ENCODE data around the gene TRPM8. TPM values are rescaled to one million over a fixed set of nuclear protein-coding genes. Genes with fewer than 3 reads are reported as not detected.

The TRPM8 gene
- polyA plus RNA-seq, 1 donor (not counting 4 experiments of a cell fraction or from before 2014, with no cell fraction given), result 0.04 TPM

GRCh38 chr2:234033174-234033573 is 116.0 kb downstream of the TRPM8 start:
- H3K4me2 ChIP-seq (ENCODE audit: control insufficient read depth, extremely low read depth, insufficient read depth, low read depth, low read length), result no peak overlapping the region
- dilution Hi-C loops (cut with MboI; ENCODE audit: extremely low pct_ligation_motif_present, low sequenced_read_pairs), result no loop called here
- TF ChIP-seq EZH2 (IDR thresholded peaks at IDR 0.05; ENCODE audit: low read length) (no peak), CTCF (optimal IDR thresholded peaks at IDR 0.05 in 1 of 3, IDR thresholded peaks at IDR 0.05 in 1 of 3, conservative IDR thresholded peaks at IDR 0.05 in 1 of 3; ENCODE audit: extremely low read depth in 1 of 3, insufficient read depth in 2 of 3, low read length in 3 of 3) (no peak)
- no peak overlapping the region for H3K4me3 ChIP-seq (ENCODE audit: control insufficient read depth in 2 of 3, extremely low read depth in 1 of 3, insufficient read depth in 2 of 3, low read depth in 1 of 3, low read length in 3 of 3)
- no peaks in the 10 kb centered on the region for H3K36me3 ChIP-seq (ENCODE audit: control insufficient read depth in 2 of 2, extremely low read depth in 1 of 2, insufficient read depth in 2 of 2, low read length in 2 of 2)
- no peak for DNase-seq (ENCODE audit: low read depth, low spot score)
- no peaks in the 10 kb centered on the region for H3K79me2 ChIP-seq (ENCODE audit: control insufficient read depth, insufficient read depth, low read length)
- H3K9me1 ChIP-seq (ENCODE audit: control insufficient read depth, extremely low read depth, insufficient read depth, low read length), result no peaks in the 10 kb centered on the region
- no peaks in the 10 kb centered on the region for H3K27me3 ChIP-seq (ENCODE audit: control insufficient read depth, extremely low read depth, insufficient read depth, low read length)
- peak; percentile 57 for FAIRE-seq
- peaks cover 10% of the 10 kb centered on the region for H3K4me1 ChIP-seq (ENCODE audit: control insufficient read depth, extremely low read depth, insufficient read depth, low read length)
- no peaks in the 10 kb centered on the region for H4K20me1 ChIP-seq (ENCODE audit: control insufficient read depth, extremely low read depth, insufficient read depth, low read length)
- no peaks in the 10 kb centered on the region for H3K9me3 ChIP-seq (ENCODE audit: control insufficient read depth, low read depth, low read length)
- no peak overlapping the region for H3K9ac ChIP-seq (ENCODE audit: control insufficient read depth, extremely low read depth, insufficient read depth, low read length)
- H3K27ac ChIP-seq (ENCODE audit: control insufficient read depth, insufficient read depth, low read length), result no peak overlapping the region
- no peak overlapping the region for H2AFZ ChIP-seq (ENCODE audit: control insufficient read depth, low read length)

GRCh38 chr2:234033885-234034284 is 116.7 kb downstream of the TRPM8 start:
- H3K27ac ChIP-seq (ENCODE audit: control insufficient read depth, insufficient read depth, low read length), result no peak overlapping the region
- peaks cover 10% of the 10 kb centered on the region for H3K4me1 ChIP-seq (ENCODE audit: control insufficient read depth, extremely low read depth, insufficient read depth, low read length)
- TF ChIP-seq EZH2 (IDR thresholded peaks at IDR 0.05; ENCODE audit: low read length), result no peak
- no peak for TF ChIP-seq CTCF (optimal IDR thresholded peaks at IDR 0.05 in 1 of 3, IDR thresholded peaks at IDR 0.05 in 1 of 3, conservative IDR thresholded peaks at IDR 0.05 in 1 of 3; ENCODE audit: extremely low read depth in 1 of 3, insufficient read depth in 2 of 3, low read length in 3 of 3)
- H3K9ac ChIP-seq (ENCODE audit: control insufficient read depth, extremely low read depth, insufficient read depth, low read length), result no peak overlapping the region
- H4K20me1 ChIP-seq (ENCODE audit: control insufficient read depth, extremely low read depth, insufficient read depth, low read length), result no peaks in the 10 kb centered on the region
- no peaks in the 10 kb centered on the region for H3K36me3 ChIP-seq (ENCODE audit: control insufficient read depth in 2 of 2, extremely low read depth in 1 of 2, insufficient read depth in 2 of 2, low read length in 2 of 2)
- H3K4me2 ChIP-seq (ENCODE audit: control insufficient read depth, extremely low read depth, insufficient read depth, low read depth, low read length), result no peak overlapping the region
- dilution Hi-C loops (cut with MboI; ENCODE audit: extremely low pct_ligation_motif_present, low sequenced_read_pairs), result no loop called here
- H3K27me3 ChIP-seq (ENCODE audit: control insufficient read depth, extremely low read depth, insufficient read depth, low read length), result no peaks in the 10 kb centered on the region
- DNase-seq (ENCODE audit: low read depth, low spot score), result no peak
- H3K9me3 ChIP-seq (ENCODE audit: control insufficient read depth, low read depth, low read length), result no peaks in the 10 kb centered on the region
- no peak overlapping the region for H2AFZ ChIP-seq (ENCODE audit: control insufficient read depth, low read length)
- no peak overlapping the region for H3K4me3 ChIP-seq (ENCODE audit: control insufficient read depth in 2 of 3, extremely low read depth in 1 of 3, insufficient read depth in 2 of 3, low read depth in 1 of 3, low read length in 3 of 3)
- no peaks in the 10 kb centered on the region for H3K9me1 ChIP-seq (ENCODE audit: control insufficient read depth, extremely low read depth, insufficient read depth, low read length)
- H3K79me2 ChIP-seq (ENCODE audit: control insufficient read depth, insufficient read depth, low read length), result no peaks in the 10 kb centered on the region
- FAIRE-seq, result no peak

Measured in keratinocyte (primary cell).